ENCODE measurements around the gene CCDC144A.
"Not testable (repeated sequence)": the region's sequence is repeated elsewhere in the genome, so short reads cannot be mapped to it uniquely, and the experiment has no call there.

The CCDC144A gene

DNA sequence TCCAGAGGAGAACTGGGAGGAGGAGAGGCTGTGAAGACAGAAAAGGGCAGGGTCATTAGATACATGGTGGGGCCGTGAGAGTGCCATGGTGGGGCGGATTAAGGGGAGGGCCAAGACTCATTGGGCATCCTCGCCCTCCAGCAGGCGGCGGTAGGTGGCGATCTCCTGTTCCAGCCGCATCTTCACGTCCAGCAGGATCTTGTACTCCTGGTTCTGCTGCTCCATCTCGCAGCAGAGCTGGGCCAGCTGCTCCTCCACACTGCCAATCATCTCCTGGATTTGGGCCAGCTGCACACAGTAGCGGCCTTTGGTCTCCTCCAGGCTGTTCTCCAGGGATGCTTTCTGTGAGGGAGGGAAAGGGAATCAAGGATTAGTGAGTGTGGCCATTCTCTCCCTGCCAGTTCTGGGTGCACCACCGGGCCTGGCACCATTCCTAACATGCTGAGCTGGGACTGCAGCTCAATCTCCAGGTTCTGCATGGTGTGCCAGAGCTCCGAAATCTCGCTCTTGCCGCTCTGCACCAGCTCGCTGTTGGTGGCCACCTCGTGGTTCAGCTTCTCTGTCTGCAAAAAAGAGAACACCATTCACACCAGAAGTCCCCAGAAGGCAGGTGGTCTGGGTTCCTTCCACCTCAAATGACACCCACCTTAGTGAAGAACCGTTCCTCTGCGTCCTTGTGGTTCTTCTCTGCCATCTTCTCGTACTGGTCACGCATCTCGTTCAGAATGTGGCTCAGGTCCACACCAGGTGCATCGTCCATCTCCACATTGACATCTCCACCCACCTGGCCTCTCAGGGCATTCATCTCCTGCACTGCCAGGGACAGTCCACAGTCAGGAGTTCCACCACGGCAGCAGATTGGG lies 129.0 kb downstream of the CCDC144A start:
- DNase-seq (ENCODE audit: low read depth), result no peak

DNA sequence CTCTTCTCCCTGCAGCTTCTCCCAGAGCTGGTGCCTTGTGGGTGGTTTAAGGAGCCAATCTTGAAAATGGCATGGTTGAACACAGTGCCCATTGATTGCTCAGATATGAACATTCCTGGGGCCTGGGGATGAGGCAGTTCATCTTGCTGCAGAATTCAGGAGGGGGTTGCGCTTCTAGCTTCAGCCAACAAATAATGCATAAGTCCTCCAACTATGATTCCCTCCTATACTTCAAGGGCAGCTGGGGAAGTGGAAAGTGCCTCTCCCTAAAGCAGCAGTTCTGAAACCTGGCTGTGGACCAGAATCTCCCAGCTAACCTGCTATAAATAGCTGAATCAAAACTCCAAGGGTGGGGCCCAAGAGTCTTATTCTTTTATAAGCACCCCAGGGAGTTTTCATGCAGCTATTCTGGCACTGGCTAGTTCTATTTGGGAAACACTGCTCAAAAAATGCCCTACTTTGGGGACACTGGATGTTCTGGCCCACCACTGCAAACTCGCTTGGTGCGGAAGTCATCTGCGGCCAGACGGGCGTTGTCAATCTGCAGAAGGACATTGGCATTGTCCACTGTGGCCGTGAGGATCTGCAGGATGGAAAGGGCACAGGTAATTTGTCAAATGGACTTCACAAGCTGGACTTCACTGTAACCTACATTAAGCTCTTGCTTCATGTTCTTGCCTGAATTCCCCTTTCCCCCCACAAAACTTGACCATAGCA lies 130.3 kb downstream of the CCDC144A start:
- DNase-seq (ENCODE audit: low read depth), result no peak

DNA sequence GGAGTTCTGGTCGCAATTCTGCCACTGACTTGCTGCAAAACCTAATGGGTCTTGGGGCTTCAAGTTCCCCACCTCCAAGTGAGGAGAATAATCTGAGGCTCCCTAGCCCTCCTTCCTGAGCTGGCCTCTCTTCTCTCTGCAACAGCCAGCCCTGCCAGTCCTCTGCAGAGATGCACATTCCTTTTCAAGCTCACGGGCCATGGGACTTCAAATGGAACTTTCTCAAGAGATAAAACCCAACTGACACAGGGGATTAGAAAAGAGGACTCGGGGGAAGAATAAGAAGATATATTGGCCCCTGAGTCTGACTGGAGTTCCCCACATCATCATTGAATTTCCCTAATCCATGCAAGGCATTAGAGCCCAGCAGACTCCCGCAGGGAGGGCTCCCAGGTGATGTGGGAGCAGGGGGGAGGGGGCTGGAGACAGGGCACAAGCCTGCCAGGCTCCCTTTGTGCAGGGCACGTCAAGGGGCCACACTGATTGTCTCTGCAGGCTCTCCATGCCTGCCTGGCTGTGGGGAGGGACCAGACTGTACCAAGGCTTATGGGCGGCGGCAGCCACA lies 131.0 kb downstream of the CCDC144A start:
- no peak for DNase-seq (ENCODE audit: low read depth)

DNA sequence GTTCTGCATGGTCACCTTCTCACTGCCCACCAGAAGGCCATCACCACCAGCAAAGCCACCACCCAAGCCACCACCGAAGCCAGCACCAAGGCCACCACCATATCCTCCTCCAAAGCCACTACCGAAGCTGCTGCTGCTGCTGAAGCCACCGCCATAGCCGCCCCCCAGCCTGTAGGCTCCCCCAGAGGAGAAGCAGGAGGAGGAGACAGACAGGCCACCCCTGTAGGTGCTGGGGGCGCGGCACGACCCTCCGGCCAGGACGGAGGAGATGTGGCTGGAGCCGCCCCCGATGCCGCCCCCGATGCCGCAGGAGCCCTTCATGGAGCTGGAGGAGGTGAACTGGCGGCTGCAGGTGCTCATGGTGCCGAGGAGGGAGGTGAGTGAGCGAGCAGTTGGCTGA lies 132.1 kb downstream of the CCDC144A start:
- not testable (repeated sequence) for DNase-seq (ENCODE audit: low read depth)

DNA sequence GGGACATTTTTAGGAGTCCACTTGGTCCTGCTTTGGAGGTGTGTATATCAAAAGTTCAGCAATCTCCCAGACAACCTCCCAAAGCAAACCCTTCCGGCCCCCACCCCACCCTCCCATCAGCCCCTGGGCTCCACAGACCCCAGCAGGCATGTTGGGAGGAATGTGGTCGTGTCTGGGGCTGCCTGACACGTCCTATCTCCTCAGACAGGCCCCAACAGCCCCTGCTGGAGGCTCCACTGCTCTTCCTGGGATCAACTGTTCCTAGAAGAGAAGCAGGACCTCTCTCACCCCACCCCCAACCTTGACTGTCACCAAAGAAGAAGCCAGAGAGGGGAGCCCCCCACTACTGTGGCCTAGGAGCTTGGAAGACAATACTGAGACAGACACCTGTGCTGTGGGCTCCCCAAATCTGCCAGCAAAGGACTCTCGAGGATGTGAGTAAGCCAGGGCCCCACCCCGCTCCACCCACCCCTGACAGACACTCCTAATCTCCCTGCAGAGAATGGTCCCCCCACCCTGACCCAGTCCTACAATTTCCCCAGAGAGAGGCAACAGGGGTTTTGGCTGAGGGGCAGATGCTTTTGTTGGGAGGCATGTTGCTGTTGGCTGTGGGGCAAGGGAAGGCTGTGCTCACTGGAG lies 133.8 kb downstream of the CCDC144A start:
- not testable (repeated sequence) for DNase-seq (ENCODE audit: low read depth)
